ENCODE results near the gene RINT1. TPM values are rescaled to one million over a fixed set of nuclear protein-coding genes. Genes with fewer than 3 reads are reported as not detected.
A peak's percentile ranks its signal among the peaks of the same experiment; 100 is the strongest.

Gene RINT1
- total and polyA plus RNA-seq, 2 donors (not counting 1 experiment from before 2014, with no cell fraction given) = 16.3 to 26.0 TPM

DNA sequence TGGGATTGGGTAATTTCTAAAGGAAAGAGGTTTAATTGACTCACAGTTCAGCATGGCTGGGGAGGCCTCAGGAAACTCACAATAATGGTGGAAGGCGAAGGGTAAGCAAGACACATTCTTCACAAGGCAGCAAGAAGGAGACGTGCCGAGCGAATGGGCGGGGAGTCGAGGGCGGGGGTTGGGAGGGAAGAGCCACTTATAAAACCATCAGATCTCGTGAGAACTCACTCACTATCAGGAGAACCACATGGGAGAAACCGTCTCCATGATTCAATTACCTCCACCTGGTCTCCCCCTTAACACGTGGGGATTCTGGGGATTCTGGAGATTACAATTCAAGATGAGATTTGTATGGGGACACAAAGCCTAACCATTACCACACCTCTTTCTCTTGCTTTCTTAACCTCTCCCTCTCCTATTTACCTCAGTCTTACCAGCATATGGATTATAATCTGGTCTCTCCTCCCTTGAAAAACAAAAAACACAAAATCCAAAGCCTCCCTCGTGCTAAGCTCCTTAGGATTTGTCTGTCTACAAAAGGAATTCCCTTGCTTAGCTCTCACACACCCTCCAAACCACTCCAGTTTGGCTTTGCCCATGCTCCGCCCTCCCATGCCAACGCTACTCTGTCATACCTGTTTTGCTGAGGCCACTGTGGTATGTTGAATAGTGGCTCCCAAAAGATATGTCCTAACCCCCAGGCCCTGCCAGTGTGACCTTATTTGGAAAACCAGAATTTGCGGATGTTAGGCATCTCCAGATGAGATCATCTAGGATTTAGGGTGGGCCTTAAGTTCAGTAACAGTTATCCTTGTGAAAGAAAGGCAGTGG, 68.9 kb downstream of the RINT1 start:
- H3K27me3 ChIP-seq (ENCODE audit: control insufficient read depth, insufficient read depth, low read length) = no peaks in the 10 kb centered on the region
- no peak overlapping the region for H3K4me2 ChIP-seq (ENCODE audit: extremely low read depth, insufficient read depth, low read length)
- no peak overlapping the region for H3K4me3 ChIP-seq (replicated peaks in 1 of 4; ENCODE audit: control extremely low read depth in 1 of 4, insufficient read depth in 1 of 4, low read depth in 3 of 4, low read length in 4 of 4)
- no peaks in the 10 kb centered on the region for H3K79me2 ChIP-seq (ENCODE audit: control insufficient read depth, insufficient read depth, low read length)
- TF ChIP-seq EZH2 (IDR thresholded peaks at IDR 0.05; ENCODE audit: low read length, missing control alignments) = no peak
- TF ChIP-seq, protein P1, sequence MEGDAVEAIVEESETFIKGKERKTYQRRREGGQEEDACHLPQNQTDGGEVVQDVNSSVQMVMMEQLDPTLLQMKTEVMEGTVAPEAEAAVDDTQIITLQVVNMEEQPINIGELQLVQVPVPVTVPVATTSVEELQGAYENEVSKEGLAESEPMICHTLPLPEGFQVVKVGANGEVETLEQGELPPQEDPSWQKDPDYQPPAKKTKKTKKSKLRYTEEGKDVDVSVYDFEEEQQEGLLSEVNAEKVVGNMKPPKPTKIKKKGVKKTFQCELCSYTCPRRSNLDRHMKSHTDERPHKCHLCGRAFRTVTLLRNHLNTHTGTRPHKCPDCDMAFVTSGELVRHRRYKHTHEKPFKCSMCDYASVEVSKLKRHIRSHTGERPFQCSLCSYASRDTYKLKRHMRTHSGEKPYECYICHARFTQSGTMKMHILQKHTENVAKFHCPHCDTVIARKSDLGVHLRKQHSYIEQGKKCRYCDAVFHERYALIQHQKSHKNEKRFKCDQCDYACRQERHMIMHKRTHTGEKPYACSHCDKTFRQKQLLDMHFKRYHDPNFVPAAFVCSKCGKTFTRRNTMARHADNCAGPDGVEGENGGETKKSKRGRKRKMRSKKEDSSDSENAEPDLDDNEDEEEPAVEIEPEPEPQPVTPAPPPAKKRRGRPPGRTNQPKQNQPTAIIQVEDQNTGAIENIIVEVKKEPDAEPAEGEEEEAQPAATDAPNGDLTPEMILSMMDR (conservative IDR thresholded peaks at IDR 0.05 in 1 of 2, IDR thresholded peaks at IDR 0.05 in 1 of 2; ENCODE audit: low read depth in 1 of 2, low read length in 2 of 2) = no peak
- H3K9me3 ChIP-seq (ENCODE audit: control insufficient read depth, insufficient read depth, low read depth, low read length) = no peaks in the 10 kb centered on the region
- no peaks in the 10 kb centered on the region for H3K36me3 ChIP-seq (ENCODE audit: control insufficient read depth, insufficient read depth, low read length)
- H4K20me1 ChIP-seq (ENCODE audit: control insufficient read depth, extremely low read depth, insufficient read depth, low read length) = no peaks in the 10 kb centered on the region
- H3K27ac ChIP-seq (ENCODE audit: insufficient read depth, low read length) = no peak overlapping the region
- no peak for DNase-seq (ENCODE audit: low read depth in 2 of 2)
- no peaks in the 10 kb centered on the region for H3K4me1 ChIP-seq (ENCODE audit: control insufficient read depth, extremely low read depth, insufficient read depth, low read length)
- H3K9ac ChIP-seq (ENCODE audit: insufficient read depth, low read length) = no peak overlapping the region
- H2AFZ ChIP-seq (ENCODE audit: low read length) = no peak overlapping the region

DNA sequence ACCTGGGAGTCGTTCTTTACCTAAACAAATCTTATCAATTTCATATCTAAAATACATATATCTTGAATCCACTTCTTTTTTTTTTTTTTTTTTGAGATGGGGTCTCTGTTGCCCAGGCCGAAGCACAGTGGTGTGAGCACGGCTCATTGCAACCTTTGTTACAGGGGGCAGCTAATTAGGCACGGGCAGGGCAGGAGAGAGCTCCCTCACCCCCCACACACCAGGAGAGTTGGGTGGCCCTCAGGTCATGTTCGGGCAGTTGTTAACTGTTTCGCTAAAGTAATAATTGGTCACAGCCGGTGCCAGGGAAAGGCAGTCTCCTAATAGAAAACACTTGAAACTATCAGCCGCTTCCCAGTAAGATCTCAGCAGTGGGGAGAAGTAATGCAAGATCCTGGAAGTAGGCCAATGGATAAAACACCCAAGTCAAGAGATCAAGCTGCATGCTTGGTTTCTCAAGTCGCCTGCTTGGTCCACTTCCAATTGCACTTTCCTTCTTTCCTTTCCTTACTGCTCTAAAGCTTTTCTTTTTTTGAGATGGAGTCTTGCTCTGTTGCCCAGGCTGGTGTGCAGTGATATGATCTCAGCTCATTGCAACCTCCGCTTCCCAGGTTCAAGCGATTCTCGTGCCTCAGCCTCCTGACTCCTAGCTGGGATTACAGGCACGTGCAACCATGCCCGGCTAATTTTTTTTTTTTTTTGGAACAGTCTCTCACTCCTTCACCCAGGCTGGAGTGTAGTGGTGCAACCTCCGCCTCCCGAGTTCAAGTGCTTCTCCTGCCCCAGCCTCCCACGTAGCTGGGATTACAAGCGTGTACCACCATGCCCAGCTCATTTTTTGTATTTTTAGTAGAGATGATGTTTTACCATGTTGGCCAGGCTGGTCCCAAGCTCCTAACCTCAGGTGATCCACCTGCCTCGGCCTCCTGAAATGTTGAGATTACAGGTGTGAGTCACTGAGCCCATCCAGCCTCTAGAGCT, 70.6 kb downstream of the RINT1 start:
- H3K4me2 ChIP-seq (ENCODE audit: extremely low read depth, insufficient read depth, low read length) = no peak overlapping the region
- H3K9ac ChIP-seq (ENCODE audit: insufficient read depth, low read length) = no peak overlapping the region
- no peaks in the 10 kb centered on the region for H3K9me3 ChIP-seq (ENCODE audit: control insufficient read depth, insufficient read depth, low read depth, low read length)
- no peaks in the 10 kb centered on the region for H3K36me3 ChIP-seq (ENCODE audit: control insufficient read depth, insufficient read depth, low read length)
- TF ChIP-seq EZH2 (IDR thresholded peaks at IDR 0.05; ENCODE audit: low read length, missing control alignments) = no peak
- TF ChIP-seq, protein P1 (conservative IDR thresholded peaks at IDR 0.05 in 1 of 2, IDR thresholded peaks at IDR 0.05 in 1 of 2; ENCODE audit: low read depth in 1 of 2, low read length in 2 of 2) = no peak
- no peak overlapping the region for H3K4me3 ChIP-seq (replicated peaks in 1 of 4; ENCODE audit: control extremely low read depth in 1 of 4, insufficient read depth in 1 of 4, low read depth in 3 of 4, low read length in 4 of 4)
- H3K4me1 ChIP-seq (ENCODE audit: control insufficient read depth, extremely low read depth, insufficient read depth, low read length) = no peaks in the 10 kb centered on the region
- no peak overlapping the region for H2AFZ ChIP-seq (ENCODE audit: low read length)
- H4K20me1 ChIP-seq (ENCODE audit: control insufficient read depth, extremely low read depth, insufficient read depth, low read length) = no peaks in the 10 kb centered on the region
- no peak overlapping the region for H3K27ac ChIP-seq (ENCODE audit: insufficient read depth, low read length)
- peak; percentile 27 to 53 for DNase-seq (ENCODE audit: low read depth in 2 of 2)
- no peaks in the 10 kb centered on the region for H3K27me3 ChIP-seq (ENCODE audit: control insufficient read depth, insufficient read depth, low read length)
- H3K79me2 ChIP-seq (ENCODE audit: control insufficient read depth, insufficient read depth, low read length) = no peaks in the 10 kb centered on the region
